HG03378 (cell line): ENCODE results near the gene ANKRD24.
"Not testable (repeated sequence)": the region's sequence is repeated elsewhere in the genome, so short reads cannot be mapped to it uniquely, and the experiment has no call there.

ENCODE experiments used
- ATAC-seq: cut with Tn5 transposase; IDR thresholded peaks from one replicate; pipeline ENCODE4 v1.9.1; 2021; ENCODE audit warnings: mild to moderate bottlenecking, moderate library complexity; ENCODE audit not compliant: unreplicated experiment

The ANKRD24 gene

GRCh38 chr19:4173479-4174212 lies 8.8 kb upstream of the ANKRD24 start:
- no peak for ATAC-seq

GRCh38 chr19:4174213-4174894 lies 8.1 kb upstream of the ANKRD24 start:
- ATAC-seq = no peak

- no peak for ATAC-seq
These were observed 7.4 kb upstream of the ANKRD24 start for GRCh38 chr19:4174895-4175668.

- no peak for ATAC-seq
These were observed 6.9 kb upstream of the ANKRD24 start for GRCh38 chr19:4175669-4175931.

- no peak for ATAC-seq
These were observed 5.3 kb upstream of the ANKRD24 start for GRCh38 chr19:4177146-4177545.

GRCh38 chr19:4178990-4179389 lies 3.5 kb upstream of the ANKRD24 start:
- ATAC-seq = no peak

- ATAC-seq = no peak
These were observed 1.4 kb upstream of the ANKRD24 start for GRCh38 chr19:4181053-4181508.

- ATAC-seq = no peak
These were observed 1.7 kb downstream of the ANKRD24 start for GRCh38 chr19:4183967-4184717.

- no peak for ATAC-seq
These were observed 2.3 kb downstream of the ANKRD24 start for GRCh38 chr19:4184718-4185352.

- ATAC-seq = no peak
These were observed 3.1 kb downstream of the ANKRD24 start for GRCh38 chr19:4185413-4186086.

- ATAC-seq = no peak
These were observed 3.9 kb downstream of the ANKRD24 start for GRCh38 chr19:4186087-4186993.

- ATAC-seq = no peak
These were observed 5.0 kb downstream of the ANKRD24 start for GRCh38 chr19:4187313-4188122.

- no peak for ATAC-seq
These were observed 7.2 kb downstream of the ANKRD24 start for GRCh38 chr19:4189641-4190040.

- not testable (repeated sequence) for ATAC-seq
These were observed 10.0 kb downstream of the ANKRD24 start for GRCh38 chr19:4192537-4192936.

GRCh38 chr19:4194353-4194752 lies 11.9 kb downstream of the ANKRD24 start:
- no peak for ATAC-seq

- no peak for ATAC-seq
These were observed 13.5 kb downstream of the ANKRD24 start for GRCh38 chr19:4196009-4196408.

- no peak for ATAC-seq
These were observed 14.2 kb downstream of the ANKRD24 start for GRCh38 chr19:4196587-4197148.

- no peak for ATAC-seq
These were observed 14.7 kb downstream of the ANKRD24 start for GRCh38 chr19:4197228-4197624.
